GM19238 (cell line): ENCODE measurements around the gene PKP1.
A peak's percentile ranks its signal among the peaks of the same experiment; 100 is the strongest.

Experiments
- DNase-seq: peaks from one replicate; pipeline ENCODE4 v3.0.0; 2011; ENCODE audit warnings: low spot score; ENCODE audit not compliant: insufficient read length

The PKP1 gene

DNA sequence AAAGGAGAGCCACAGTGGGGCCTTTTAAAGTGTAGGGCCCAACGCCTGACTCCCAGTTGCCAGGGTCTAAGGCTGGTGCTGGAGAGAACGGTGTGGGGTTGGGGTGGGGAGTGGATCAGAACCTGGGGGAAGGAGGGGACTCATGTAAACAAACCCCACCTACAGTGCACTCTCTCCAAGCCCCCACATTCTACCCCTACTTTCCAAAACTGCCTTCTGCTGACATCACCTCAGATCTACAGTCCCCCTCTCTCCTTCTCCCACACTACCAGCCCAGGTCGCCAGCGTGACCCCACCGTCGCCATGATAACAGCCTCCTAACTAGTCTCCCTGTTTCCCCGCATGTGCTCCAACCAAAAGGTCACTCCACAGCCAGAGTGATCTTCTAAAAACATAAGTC lies 67.6 kb downstream of the PKP1 start:
- no peak for DNase-seq

- DNase-seq = no peak
These were observed 68.3 kb downstream of the PKP1 start for GRCh38 chr1:201351617-201352016.

DNA sequence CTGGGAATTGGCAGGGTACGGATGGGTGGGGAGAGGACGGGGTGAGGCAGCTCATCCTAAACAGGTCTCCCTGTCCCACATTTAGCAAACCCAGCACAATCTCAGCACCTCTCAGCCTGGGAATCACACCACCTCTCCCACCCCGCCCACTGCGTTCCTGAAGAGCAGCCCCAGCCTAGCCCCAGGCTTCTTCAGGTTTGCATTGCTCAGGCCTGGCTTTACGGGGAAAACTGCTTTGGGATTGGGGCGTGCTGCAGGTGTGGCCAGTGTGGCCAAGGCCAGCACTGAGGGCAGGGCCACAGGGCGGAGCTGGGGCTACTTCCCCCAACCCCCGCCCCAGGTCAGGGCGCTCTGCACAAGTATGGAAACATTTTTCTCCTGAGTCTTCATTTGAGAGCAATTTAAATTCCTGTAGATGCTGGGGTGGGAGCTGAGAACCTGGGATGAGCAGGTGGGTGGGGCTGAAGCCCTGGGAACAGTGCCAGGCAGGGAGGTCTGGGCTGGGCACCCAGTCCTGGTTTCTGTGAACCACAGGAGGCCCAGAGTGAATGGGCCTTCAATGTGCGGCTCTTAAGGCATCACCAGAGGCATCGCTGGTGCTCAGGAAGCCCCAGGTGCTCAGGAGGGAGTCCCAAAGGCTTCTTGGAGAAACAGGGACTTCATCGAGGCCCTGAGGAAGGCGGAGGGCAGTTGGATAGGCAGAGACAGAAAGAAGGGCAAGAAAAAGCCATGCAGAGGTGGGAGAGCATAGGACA lies 70.1 kb downstream of the PKP1 start:
- DNase-seq = no peak

GRCh38 chr1:201354151-201354900 lies 71.0 kb downstream of the PKP1 start:
- DNase-seq = no peak

DNA sequence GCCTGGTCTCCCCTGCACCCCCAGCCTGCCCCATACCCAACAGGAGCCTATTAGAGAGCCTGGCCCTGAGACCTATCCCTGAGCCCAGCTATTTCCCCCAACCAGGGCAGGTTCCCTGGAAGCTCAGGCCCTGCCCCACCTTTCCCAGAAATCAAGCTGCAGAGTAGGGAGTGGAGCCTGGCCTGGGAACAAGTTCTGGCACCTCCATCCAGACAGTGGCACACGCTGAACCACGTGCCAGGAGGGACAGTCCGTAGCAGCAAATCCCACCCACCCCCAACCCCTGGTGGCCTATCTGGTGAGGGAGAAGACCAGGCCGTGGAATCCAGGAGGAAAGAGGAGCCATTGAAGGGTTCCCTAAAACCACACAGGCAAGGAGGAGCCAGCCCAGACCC lies 71.6 kb downstream of the PKP1 start:
- DNase-seq = no peak

- DNase-seq = no peak
These were observed 72.2 kb downstream of the PKP1 start for GRCh38 chr1:201355471-201355870.

DNA sequence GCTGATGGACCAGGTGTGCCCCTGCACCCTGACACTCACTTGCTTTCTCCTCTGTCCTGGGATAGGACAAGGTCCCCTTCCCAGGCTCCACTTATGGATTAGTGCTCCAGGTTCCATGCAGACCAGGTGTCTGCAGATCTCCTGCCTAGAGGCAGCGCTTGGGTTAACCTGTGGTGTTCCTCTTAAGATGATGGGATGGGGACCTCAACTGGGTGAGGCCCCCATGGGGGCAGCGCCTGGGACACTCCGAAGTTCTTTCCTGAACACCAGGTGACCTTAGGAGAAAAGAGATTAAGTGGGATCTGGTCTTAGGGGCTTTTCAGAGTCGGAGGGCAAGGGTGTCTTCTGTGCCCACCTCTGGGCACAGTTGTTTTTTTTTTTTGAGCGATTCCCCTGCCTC lies 72.9 kb downstream of the PKP1 start:
- DNase-seq = no peak

- no peak for DNase-seq
These were observed 73.4 kb downstream of the PKP1 start for GRCh38 chr1:201356701-201357100.

DNA sequence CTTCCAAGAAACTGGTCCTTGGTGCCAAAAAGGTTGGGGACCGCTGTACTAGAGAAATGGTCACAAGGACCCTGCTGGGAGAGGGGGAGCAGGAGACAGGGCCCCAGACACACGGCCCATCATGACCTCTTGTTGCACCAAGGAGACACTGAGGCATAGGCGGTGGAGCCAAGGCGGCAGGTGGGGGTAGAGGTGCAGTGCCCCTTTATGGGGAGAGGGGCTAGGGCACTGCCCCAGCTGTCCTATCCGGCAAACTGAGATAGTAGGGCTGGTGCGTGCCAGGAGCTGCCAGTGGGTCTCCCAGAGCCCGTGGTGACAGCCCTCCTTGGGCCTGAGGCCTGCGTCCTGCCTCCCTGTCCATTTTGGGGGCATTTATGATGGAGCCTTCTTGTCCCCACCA lies 73.9 kb downstream of the PKP1 start:
- no peak for DNase-seq

DNA sequence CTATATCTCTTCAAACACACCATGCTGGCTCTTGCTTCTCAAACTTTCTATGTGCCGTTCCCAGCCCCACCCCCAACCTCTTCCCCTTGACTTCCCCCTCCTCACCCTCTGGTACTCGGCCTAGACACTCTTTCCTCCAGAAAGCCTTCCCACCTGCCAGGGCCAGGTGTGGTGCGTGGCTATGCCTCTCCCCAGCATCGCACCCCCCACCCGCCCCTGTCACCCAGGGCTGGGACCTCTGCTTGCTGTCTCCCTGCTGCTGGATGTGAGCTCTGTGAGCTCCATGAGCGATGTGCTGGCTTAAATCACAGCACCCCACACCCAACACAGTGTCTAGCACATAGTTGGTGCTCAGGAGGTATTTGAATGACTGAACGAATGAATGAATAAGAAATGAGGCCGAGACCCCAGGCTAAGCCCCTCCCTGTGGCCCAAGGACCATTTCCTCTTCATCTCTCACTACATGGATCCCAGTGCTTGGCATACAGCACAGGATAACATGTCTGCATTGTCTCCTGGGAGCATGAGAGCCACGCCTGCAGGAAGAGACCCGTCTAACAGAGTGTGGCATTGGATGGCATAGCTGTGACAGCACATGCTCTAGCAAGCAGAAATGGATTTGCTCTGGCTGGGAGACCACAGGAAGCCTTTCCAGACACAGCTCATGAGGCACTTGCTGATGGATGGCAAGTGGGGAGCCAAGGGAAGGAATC lies 74.5 kb downstream of the PKP1 start:
- DNase-seq = no peak

DNA sequence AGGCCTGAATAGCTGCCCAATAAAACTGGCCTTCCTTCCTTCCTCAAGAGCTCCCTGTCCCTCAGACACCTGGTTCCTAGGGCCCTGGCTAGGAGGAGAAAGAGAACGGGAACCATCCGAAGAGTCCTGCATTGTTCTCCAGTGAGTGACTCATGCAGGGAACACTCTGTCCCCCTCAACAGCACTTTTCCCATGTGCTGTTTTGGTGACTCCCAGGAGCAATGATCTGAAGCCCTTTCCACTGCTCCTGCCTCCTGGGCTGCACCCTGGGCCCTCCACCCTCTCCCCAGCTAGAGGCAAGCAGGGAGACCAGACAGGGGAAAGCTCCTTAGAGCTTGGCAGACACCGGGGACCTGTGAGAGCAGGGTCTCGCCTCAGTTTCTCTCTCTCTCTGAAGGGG lies 75.3 kb downstream of the PKP1 start:
- DNase-seq = no peak

DNA sequence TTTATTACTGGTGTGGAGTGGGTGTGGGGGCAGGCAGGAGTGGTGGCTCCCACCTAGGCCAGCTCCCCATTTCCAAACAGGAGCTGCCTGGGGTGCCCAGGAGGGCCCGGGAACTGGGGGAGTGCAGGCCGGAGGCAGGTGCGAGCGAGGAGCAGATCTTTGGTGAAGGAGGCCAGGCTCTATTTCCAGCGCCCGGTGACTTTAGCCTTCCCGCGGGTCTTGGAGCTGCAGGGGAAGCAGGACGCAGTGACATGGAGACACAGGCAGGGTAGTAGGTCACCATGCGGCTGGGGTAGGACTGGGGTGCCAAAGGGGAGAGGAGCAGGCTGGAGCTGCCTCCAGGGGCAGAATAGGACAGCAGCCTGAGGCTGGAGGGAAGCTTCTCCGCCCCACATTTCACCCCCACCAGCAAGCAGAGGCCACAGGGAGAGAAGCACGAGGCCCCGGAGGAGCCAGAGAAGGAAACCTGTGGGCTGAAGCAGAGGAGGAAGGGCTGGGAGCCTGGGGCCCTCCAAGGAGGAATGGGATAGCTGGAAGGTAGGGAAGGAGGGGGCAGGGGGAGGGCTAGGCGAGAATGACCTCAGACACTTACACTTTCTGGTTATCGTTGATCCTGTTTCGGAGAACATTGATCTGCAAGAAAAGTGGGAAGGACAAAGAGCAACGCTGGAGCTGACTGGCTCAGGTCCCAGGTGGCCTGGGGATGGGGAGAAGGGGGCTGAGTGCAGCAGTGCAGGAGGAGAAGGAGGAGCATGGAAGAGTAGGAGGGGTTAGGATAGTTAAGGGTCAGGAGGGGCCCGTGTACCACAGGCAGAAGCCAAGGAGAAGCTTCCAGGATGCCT lies 75.9 kb downstream of the PKP1 start:
- no peak for DNase-seq

DNA sequence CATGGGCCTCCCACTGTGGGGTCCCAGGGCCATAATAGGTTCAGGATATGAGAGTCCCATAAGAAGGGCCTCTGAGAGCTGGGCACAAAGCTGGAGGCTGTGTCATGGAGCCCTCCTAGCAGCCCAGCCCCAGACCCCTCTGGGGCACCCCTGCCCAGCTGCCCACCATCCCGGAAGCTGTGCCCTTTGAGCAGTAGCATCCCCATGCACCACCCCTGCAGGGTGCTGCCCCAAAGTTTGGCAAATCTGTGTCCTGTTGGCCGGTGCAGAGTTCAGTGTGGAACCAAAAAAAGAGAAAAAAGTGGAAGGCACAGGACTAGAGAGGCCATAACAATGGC lies 76.5 kb downstream of the PKP1 start:
- DNase-seq = no peak

- no peak for DNase-seq
These were observed 77.2 kb downstream of the PKP1 start for GRCh38 chr1:201360486-201360885.

DNA sequence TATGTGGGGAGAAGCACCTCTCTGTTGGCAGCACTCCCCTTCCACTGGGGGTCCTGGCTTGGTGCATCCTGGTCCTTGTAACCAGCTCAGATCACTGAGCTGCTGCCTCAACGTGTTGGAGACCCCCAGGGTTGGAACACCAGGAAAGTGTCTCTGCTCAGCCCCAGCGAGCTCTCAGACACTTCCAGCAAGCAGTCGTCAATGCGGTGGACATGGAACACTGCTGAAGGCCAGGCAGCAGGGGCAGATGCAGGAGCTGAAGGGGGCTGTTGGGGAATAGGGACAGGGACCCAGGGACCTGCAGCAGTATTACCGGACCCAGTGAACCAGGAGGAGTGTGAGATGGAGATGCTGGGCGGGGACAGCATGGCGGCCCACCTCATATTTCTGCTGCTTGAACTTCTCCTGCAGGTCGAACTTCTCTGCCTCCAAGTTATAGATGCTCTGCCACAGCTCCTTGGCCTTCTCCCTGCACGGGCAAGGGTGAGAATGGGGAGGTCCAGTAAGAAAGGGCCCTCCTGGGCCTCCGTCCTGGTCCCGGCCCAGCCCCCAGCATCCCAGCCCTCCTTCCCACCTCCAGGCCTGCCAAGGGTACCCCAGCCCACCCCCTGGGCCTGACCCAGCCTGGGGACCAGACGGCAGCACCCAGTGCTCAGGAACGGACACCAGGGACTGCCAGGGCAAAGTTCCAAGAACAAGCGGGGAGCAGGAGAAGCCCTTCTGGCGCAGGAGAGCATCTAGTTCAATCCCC lies 77.8 kb downstream of the PKP1 start:
- DNase-seq = no peak

DNA sequence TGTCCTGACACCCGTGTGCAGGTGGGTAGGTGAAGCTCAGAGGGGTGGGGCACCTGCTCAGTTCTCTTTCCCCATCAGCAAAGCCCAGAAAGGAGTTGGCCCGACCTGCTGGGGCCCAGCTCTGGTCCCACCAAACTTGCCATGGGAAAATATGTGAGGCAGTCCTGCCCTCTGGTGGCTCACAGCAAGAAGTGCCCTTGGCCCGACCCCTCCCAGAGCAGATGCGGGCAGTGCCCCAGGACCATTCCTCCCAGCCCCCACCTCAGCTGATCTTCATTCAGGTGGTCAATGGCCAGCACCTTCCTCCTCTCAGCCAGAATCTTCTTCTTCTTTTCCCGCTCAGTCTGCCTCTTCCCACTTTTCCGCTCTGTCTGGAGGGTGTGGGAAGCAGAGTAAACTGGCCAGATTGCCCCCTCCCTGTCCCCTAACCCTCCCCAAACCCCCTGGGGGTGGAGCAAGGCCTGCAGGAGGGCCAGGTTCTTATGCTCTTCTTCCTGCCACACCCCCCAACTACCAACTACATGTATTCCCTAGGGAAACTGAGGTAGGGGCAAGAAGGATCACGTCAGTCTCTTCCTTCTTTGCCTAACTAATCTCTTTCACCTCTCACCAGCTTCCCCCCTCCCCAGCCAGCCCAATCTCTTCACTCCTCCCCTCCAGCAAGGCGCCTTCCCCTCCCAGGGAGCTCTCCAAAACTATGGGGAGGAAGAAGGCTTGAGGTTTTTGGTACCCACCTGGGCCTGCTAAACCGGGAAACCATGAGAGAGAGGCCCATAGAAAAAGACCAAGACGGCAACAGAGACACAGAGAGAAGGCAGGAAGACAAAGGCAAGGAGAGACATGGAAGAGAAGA lies 78.6 kb downstream of the PKP1 start:
- peak; percentile 73 for DNase-seq

GRCh38 chr1:201362906-201363305 lies 79.6 kb downstream of the PKP1 start:
- no peak for DNase-seq

DNA sequence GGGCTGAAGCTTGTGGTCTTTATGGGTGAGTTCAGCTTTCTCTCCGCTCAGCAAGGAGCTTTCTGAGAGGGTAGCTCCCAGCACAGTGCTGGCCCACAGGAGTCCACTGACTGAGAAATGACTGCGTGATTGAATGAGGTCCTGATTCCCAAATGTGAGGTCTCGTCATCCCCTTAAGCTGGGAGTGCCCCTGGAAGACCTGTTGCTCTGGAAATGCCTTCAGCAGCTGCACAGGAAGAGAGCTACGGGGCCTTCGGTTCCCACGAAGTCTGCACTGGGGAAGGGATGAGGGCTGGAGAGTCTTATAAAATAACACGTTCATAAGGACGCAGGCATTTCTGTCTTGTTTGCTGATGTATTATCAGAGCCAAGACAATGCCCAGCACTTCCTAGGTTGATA lies 80.2 kb downstream of the PKP1 start:
- no peak for DNase-seq

GRCh38 chr1:201364808-201365105 lies 81.5 kb downstream of the PKP1 start:
- DNase-seq = no peak

GRCh38 chr1:201365251-201365650 lies 81.9 kb downstream of the PKP1 start:
- no peak for DNase-seq
